GM21526 (cell line): Measurements from ENCODE around the gene SASH1.

Source experiments
- ATAC-seq: cut with Tn5 transposase; IDR thresholded peaks from one replicate; pipeline ENCODE4 v1.9.1; 2021; ENCODE audit warnings: moderate library complexity; ENCODE audit not compliant: unreplicated experiment, low FRiP score

Gene SASH1

GRCh38 chr6:148398244-148398643 lies 55.6 kb downstream of the SASH1 start:
- no peak for ATAC-seq

GRCh38 chr6:148398678-148399077 lies 56.0 kb downstream of the SASH1 start:
- no peak for ATAC-seq

- no peak for ATAC-seq
These were observed 58.9 kb downstream of the SASH1 start for GRCh38 chr6:148401571-148401970.

- ATAC-seq = no peak
These were observed 61.9 kb downstream of the SASH1 start for GRCh38 chr6:148404456-148405054.

GRCh38 chr6:148405894-148406293 lies 63.3 kb downstream of the SASH1 start:
- no peak for ATAC-seq

GRCh38 chr6:148406579-148407371 lies 64.1 kb downstream of the SASH1 start:
- ATAC-seq = no peak

- ATAC-seq = no peak
These were observed 64.7 kb downstream of the SASH1 start for GRCh38 chr6:148407372-148407771.

- ATAC-seq = no peak
These were observed 70.9 kb downstream of the SASH1 start for GRCh38 chr6:148413321-148414091.

GRCh38 chr6:148414092-148414489 lies 71.5 kb downstream of the SASH1 start:
- no peak for ATAC-seq

- no peak for ATAC-seq
These were observed 72.2 kb downstream of the SASH1 start for GRCh38 chr6:148414836-148415235.

GRCh38 chr6:148415511-148416260 lies 73.0 kb downstream of the SASH1 start:
- ATAC-seq = no peak

- no peak for ATAC-seq
These were observed 73.8 kb downstream of the SASH1 start for GRCh38 chr6:148416330-148416965.

- no peak for ATAC-seq
These were observed 74.4 kb downstream of the SASH1 start for GRCh38 chr6:148417045-148417444.

- no peak for ATAC-seq
These were observed 76.8 kb downstream of the SASH1 start for GRCh38 chr6:148419430-148419829.

- no peak for ATAC-seq
These were observed 79.4 kb downstream of the SASH1 start for GRCh38 chr6:148422085-148422484.

GRCh38 chr6:148423133-148423532 lies 80.5 kb downstream of the SASH1 start:
- no peak for ATAC-seq

- no peak for ATAC-seq
These were observed 81.1 kb downstream of the SASH1 start for GRCh38 chr6:148423601-148424270.

- ATAC-seq = no peak
These were observed 82.8 kb downstream of the SASH1 start for GRCh38 chr6:148425443-148425842.

GRCh38 chr6:148426317-148426977 lies 83.8 kb downstream of the SASH1 start:
- ATAC-seq = no peak
